Stimulated activated CD4-positive, alpha-beta T cell treated with anti-CD3 and anti-CD28 coated beads, Interleukin-4, amount 100 ng/mL, for 48 hours (primary cell): ENCODE measurements around the gene MSL3B.

Experiments used
- DNase-seq, 2 donors: peaks; one replicate each; pipeline ENCODE4 v3.0.0-alpha.2; 2020; ENCODE audit warnings: low read depth in 2 of 2

MSL3B gene

GRCh38 chr2:233853353-233853752 is 14.8 kb downstream of the MSL3B start:
- DNase-seq, result no peak

DNA sequence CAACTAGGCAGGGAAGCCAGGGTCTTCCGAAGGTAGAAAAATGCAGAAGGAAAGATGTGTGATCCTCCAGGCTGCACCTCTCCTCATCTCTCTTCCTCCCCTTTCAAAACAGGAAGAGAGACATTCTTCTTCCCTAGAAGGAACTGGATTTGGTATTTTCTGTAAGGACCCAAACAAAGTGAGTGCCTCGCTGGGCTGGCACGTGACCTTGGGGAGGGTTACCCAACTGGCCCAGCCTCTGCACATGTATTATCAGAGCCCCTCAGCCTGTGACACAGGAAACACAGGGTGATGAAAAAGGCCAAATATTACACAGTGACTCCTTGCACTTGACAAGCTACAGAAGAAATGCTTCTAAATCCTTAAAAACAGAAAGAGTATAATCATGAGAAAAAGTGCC is 16.1 kb downstream of the MSL3B start:
- DNase-seq, result no peak

- DNase-seq, result no peak
Observed at GRCh38 chr2:233851169-233851568, 17.0 kb downstream of the MSL3B start.

DNA sequence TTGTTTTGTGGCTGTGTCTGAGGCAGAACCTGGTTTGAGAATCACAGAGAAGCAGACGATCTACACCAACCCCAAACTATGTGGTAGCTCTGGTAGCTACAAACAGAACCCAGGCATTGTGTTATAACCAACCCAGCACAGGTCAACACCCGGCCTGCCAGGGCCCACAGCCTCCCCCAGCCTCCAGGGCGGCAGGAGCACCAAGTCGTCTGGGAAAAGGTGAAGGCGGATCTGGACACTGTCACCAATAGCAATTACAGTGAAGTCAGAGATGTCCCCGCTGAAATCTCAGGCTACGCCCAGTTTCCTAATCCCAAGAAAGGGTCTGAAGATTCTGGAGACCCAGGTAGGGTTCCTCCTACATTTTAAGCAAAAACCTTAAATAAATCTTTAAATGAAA is 17.4 kb downstream of the MSL3B start:
- no peak for DNase-seq

GRCh38 chr2:233849607-233850271 is 18.4 kb downstream of the MSL3B start:
- DNase-seq, result no peak

GRCh38 chr2:233848276-233848675 is 19.9 kb downstream of the MSL3B start:
- no peak for DNase-seq

DNA sequence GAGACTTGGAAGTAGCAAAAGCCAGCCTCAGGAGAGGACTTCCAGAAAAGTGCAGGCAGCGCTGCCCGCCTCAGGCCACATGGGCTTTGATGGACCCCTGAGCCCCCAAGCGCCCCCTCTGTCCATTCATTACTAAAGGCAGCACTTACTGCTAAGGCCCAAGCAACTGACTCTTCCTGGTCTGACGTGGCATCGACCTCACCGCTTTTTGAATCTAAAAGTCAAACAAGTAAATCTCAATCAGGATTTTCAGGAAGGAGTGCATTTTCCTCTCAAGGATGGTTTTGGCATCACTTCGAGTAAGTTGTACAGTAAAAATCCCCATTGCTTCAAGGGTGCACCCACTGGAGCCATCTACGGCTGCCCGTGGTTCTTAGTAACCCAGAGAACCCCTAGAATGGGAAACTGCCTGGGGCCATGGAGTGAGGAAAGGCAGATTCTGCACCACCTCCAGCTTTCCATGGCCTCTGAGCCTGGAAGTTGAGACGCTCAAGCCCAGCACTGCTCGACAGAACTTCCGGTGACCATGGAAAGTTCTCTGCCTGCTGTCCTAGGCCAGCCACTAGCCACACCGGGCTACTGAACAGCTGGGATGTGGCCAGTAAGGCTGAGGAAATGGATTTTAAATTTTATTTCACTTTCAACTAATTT is 20.8 kb downstream of the MSL3B start:
- DNase-seq, result no peak

- no peak for DNase-seq
Observed at GRCh38 chr2:233846387-233847247, 21.6 kb downstream of the MSL3B start.

- DNase-seq, result no peak
Observed at GRCh38 chr2:233845301-233846060, 22.7 kb downstream of the MSL3B start.

DNA sequence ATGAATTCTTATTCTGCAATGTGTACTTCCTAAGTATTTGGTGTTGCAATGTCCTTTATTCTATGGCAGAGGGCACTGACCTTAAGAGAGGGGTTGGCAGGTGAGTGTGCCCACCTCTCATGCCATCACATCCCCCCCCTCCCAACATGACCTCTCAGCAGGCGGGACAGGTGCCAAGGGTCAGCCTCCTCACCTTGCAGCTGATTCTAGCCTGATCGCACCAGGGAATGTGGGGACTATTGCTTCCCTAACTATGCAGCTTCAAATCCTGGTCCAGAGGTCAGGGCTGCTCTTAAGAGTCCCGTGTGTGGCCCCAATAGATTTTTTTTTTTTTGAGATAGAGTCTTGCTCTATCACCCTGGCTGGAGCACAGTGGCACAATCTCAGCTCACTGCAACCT is 23.4 kb downstream of the MSL3B start:
- DNase-seq, result no peak

DNA sequence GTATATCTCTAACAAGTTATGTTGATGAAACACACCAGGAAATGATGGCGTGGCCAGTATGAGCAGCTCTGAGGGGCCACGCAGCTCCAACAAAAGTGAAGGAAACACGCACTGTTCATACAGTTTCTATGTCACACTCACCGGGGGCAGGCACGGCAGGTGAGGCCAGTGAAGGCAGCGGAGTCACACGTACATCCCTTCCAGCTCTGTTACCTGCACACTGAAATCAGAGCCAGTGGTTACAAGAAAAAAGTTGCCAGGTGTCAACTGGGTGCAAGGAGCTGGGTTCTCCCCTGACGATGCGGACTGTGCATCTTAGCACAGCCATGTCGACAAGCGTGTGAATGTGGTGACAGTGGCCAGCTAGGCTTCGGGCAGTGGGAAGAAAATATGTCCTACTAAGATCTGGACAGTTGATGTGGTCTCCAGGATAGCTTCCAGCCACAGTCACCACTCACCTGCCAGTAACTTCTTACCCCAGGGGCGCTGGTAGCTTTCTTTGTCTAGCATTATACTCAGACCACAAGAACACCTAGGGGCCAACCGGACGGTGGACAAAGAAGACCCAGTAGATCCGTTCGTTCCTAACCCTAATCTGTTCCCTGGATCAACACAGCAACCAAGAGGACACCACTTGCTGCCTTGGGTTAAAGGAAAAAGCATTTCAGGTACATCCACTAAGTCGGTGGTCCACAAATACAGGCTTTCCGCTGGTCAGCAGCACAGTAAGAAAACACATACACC is 23.9 kb downstream of the MSL3B start:
- no peak for DNase-seq

DNA sequence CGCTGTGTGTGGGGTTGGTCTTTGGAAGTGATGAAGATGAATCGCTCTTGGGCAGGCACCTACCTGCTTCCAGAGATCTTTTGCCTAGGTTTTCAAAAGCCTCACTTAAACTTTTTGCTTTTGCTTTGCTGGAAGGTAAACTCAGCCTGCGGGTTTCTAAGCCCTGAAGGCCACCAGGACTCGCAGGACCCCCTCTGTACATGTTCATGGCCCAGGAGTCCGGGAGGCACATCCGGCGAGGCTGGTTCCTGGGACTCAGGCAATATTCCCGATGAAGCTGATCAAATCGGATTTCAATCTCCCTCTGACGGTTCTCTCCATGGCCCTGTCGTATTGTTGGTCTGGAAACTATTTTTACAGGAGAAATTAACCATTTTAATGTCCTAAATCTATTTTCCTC is 27.0 kb downstream of the MSL3B start:
- no peak for DNase-seq

DNA sequence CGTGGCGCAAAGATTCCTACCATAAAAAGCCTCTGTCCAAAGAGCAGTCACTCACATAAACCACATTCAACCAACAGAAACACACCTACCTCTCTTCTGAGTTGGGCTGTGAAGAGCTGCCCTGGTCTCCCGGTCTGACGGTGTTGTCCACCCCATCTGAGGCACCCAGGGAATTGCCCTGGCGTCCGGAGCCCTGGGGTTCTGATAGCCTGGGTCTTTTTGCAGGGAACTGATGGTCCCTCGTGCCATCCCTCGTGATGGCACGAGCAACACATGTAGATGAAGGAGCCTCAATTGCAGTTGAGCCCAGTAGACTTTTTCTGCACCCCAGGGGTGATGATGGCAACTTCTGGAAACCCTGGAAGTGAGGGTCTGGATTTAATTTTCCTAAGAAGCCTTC is 27.7 kb downstream of the MSL3B start:
- no peak for DNase-seq

DNA sequence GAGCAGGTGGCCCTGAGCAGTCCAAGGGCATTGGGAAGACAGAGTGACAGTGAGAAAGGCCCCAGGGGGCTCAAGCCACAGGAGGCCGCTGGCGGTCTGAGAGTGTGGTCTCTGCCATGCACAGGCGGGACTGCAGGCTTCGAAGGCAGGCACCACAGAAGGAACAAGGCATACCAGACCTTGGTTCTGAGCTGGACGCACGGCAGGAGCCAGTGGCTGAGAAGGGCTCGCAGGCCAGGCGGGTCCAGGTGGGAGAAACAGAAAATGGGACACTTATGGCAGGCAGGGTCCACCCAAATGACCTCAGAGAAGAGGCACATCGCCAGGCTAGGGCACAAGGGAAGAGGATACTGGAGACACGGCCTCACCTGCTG is 28.8 kb downstream of the MSL3B start:
- no peak for DNase-seq

GRCh38 chr2:233838726-233839446 is 29.3 kb downstream of the MSL3B start:
- no peak for DNase-seq

GRCh38 chr2:233838251-233838650 is 29.9 kb downstream of the MSL3B start:
- no peak for DNase-seq

DNA sequence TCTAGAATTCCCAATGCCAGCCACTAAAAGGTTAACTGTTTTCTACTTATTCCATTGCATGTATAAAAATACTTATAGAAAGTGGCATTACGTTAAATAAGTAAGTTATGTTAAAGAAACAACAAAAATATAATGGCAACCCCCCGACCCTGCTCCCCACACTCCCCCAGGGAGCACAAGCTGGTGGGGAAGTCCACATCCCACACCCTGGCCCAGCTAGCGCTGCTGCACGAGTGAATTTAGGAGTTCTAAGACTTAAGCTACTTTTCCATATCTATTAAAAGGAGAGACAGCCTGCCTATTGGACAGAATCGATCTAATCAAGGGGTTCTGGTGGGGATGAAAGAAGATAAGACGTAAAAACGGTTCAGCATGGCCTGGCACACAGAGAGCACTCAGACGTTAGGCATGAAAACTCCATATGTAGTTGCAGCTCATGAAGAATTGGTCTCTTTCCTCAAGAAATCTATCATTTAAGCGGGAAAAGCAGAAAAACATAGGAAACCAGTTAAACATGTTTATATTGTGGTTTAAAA is 30.4 kb downstream of the MSL3B start:
- no peak for DNase-seq

- DNase-seq, result no peak
Observed at GRCh38 chr2:233836359-233836758, 31.8 kb downstream of the MSL3B start.

- no peak for DNase-seq
Observed at GRCh38 chr2:233835230-233836186, 32.7 kb downstream of the MSL3B start.
